HG03575 (cell line): ENCODE results near the gene ARF3.

Source experiments
- ATAC-seq: cut with Tn5 transposase; IDR thresholded peaks from one replicate; pipeline ENCODE4 v1.9.1; 2021; ENCODE audit not compliant: unreplicated experiment, insufficient number of reproducible peaks, low FRiP score; ENCODE audit errors: extremely low read depth

Gene ARF3

GRCh38 chr12:48957141-48958048, at the start of gene ARF3:
Gene ARF3, minus strand, starts transcription at chr12:48957487. Its CDS starts 16,392 bp downstream, at chr12:48941095.
- no peak for ATAC-seq

GRCh38 chr12:49000346-49000745, 43.1 kb upstream of the ARF3 start:
- no peak for ATAC-seq

- no peak for ATAC-seq
Observed at GRCh38 chr12:48999371-49000131, 42.3 kb upstream of the ARF3 start, which contains the start of gene DDN. Gene DDN, minus strand, starts transcription at chr12:48999375. Its CDS starts 88 bp downstream, at chr12:48999287.

- no peak for ATAC-seq
Observed at GRCh38 chr12:48998497-48999353, 41.4 kb upstream of the ARF3 start.

- ATAC-seq = no peak
Observed at GRCh38 chr12:48997719-48998496, 40.6 kb upstream of the ARF3 start.

GRCh38 chr12:48996794-48997718, 39.8 kb upstream of the ARF3 start:
- no peak for ATAC-seq

- ATAC-seq = no peak
Observed at GRCh38 chr12:48995086-48995879, 38.0 kb upstream of the ARF3 start.

- ATAC-seq = no peak
Observed at GRCh38 chr12:48994224-48995085, 37.2 kb upstream of the ARF3 start.

GRCh38 chr12:48993787-48994186, 36.5 kb upstream of the ARF3 start:
- no peak for ATAC-seq

- ATAC-seq = no peak
Observed at GRCh38 chr12:48991247-48992050, 34.2 kb upstream of the ARF3 start.

GRCh38 chr12:48990552-48990951, 33.3 kb upstream of the ARF3 start:
- no peak for ATAC-seq

- ATAC-seq = no peak
Observed at GRCh38 chr12:48988030-48988649, 30.9 kb upstream of the ARF3 start.

- ATAC-seq = no peak
Observed at GRCh38 chr12:48986720-48987291, 29.5 kb upstream of the ARF3 start.

GRCh38 chr12:48985901-48986300, 28.6 kb upstream of the ARF3 start:
- ATAC-seq = no peak
